ENCODE data around the gene GALNTL6. TPM values are rescaled to one million over a fixed set of nuclear protein-coding genes. Genes with fewer than 3 reads are reported as not detected.
A peak's percentile ranks its signal among the peaks of the same experiment; 100 is the strongest.
"Not testable (repeated sequence)": the region's sequence is repeated elsewhere in the genome, so short reads cannot be mapped to it uniquely, and the experiment has no call there.

The GALNTL6 gene
- polyA plus RNA-seq, 5 donors, result 0.06 to 0.13 (median 0.08) TPM

- no peak for DNase-seq
These were observed 922.8 kb downstream of the GALNTL6 start for GRCh38 chr4:172736046-172736445.

GRCh38 chr4:172740434-172740833, 927.2 kb downstream of the GALNTL6 start:
- no peak for DNase-seq

GRCh38 chr4:172750910-172751309, 937.7 kb downstream of the GALNTL6 start:
- no peak for DNase-seq

- no peak for DNase-seq
These were observed 938.3 kb downstream of the GALNTL6 start for GRCh38 chr4:172751550-172751949.

GRCh38 chr4:172758586-172759340, 945.6 kb downstream of the GALNTL6 start:
- no peak for DNase-seq

GRCh38 chr4:172760512-172760911, 947.3 kb downstream of the GALNTL6 start:
- DNase-seq, result no peak

GRCh38 chr4:172762895-172763294, 949.7 kb downstream of the GALNTL6 start:
- DNase-seq, result no peak

- no peak for DNase-seq
These were observed 957.6 kb downstream of the GALNTL6 start for GRCh38 chr4:172770787-172771186.

- DNase-seq, result no peak
These were observed 959.6 kb downstream of the GALNTL6 start for GRCh38 chr4:172772781-172773180.

- no peak for DNase-seq
These were observed 963.1 kb downstream of the GALNTL6 start for GRCh38 chr4:172776203-172776861.

GRCh38 chr4:172777729-172778431, 964.7 kb downstream of the GALNTL6 start:
- no peak for DNase-seq

- DNase-seq, result no peak
These were observed 965.4 kb downstream of the GALNTL6 start for GRCh38 chr4:172778583-172778982.

- DNase-seq, result no peak
These were observed 967.4 kb downstream of the GALNTL6 start for GRCh38 chr4:172780566-172781081.

GRCh38 chr4:172785613-172786012, 972.4 kb downstream of the GALNTL6 start:
- DNase-seq, result no peak

- peak; percentile 12 to 13 for DNase-seq
These were observed 973.0 kb downstream of the GALNTL6 start for GRCh38 chr4:172786039-172786792.

GRCh38 chr4:172787111-172787510, 973.9 kb downstream of the GALNTL6 start:
- no peak for DNase-seq

GRCh38 chr4:172791841-172792240, 978.6 kb downstream of the GALNTL6 start:
- no peak for DNase-seq

GRCh38 chr4:172793565-172794306, 980.5 kb downstream of the GALNTL6 start:
- no peak for DNase-seq

- DNase-seq, result no peak
These were observed 981.1 kb downstream of the GALNTL6 start for GRCh38 chr4:172794307-172794703.

- not testable (repeated sequence) for DNase-seq
These were observed 984.1 kb downstream of the GALNTL6 start for GRCh38 chr4:172797281-172797680.

- no peak for DNase-seq
These were observed 988.8 kb downstream of the GALNTL6 start for GRCh38 chr4:172802032-172802431.
